GM12875 (cell line): ENCODE data around the gene ZNF234.
A peak's percentile ranks its signal among the peaks of the same experiment; 100 is the strongest.
"Not testable (repeated sequence)": the region's sequence is repeated elsewhere in the genome, so short reads cannot be mapped to it uniquely, and the experiment has no call there.

Source experiments
- H3K4me3 ChIP-seq: one replicate; pipeline ENCODE4 v1.5.1; 2011; ENCODE audit warnings: low read depth, low read length, control low read depth
- CTCF ChIP-seq: IDR thresholded peaks from 2 replicates; pipeline ENCODE4 v1.5.1; 2011; ENCODE audit warnings: low read depth, mild to moderate bottlenecking, control low read depth, inconsistent platforms, low read length, moderate library complexity, borderline replicate concordance; ENCODE audit not compliant: insufficient read depth

ZNF234 gene

DNA sequence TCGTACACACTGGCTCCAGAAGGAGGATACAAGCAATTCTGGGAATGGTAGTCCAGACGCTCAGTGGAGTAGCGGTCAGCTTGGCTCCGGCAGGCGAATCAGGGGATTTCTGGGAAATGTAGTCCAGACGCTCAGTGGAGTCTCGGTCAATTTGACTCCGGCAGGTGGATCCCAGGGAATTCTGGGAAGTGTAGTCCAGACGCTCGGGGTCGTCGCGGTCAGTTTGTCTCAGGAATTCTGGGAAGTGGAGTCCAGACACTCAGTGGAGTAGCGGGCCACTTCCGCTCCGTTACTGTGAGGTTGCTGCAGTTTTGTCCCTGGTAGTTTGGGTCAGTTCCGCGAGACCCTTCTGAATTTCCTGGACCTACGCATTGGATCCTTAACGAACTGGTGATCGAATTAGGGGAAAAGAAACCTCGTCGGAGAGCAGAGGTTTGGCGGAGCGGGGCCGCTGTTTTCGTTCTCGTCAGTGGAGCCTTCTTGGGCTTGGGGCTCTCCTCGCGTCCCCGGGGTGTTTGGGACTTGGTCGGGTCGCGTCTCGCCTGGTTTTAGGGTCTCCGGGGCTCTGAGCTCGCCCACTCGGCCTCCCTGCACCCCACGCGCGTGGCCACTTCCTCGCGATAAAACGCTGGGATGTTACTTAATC lies 28.1 kb upstream of the ZNF234 start, which contains the start of gene ZNF225:
Gene ZNF225, plus strand, starts transcription at position 262 of the 646 bp plus-strand sequence. CDS start 2,429 bp downstream, outside the sequence.
- no peak for TF ChIP-seq CTCF
- peak within 1 kb of the TSS; percentile 69 for H3K4me3 ChIP-seq

DNA sequence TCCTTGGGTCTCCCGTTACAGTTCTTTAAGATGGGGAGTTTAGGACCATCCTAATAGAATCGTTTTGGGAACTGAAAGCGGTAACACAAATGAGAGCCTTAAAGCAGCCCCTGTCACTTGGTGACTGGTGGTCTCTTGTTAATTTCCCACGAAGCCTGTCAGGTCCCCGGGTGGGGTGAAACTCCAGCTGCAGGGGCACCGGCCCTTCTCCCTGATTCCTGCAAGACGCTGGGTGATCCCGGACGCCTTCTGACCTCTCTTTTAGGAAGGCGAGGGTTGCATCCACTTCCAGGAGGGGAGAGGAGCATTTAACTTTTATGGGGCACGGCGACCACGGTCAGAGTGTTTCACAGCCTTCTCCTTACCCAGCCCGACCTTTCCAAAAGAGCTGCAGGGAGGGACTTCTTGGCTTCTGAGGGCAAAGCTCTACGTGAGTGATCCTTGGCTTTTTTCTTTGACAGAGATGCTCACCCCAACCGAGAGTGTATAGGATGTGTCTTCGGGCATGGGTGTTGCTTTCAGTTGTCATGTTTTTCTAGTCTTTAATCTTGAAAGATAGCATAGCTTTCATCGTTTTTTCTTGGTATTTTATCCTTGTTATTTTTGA lies 27.5 kb upstream of the ZNF234 start:
- peak overlapping the region; percentile 69 for H3K4me3 ChIP-seq
- TF ChIP-seq CTCF = no peak

- not testable (repeated sequence) for H3K4me3 ChIP-seq
Observed at GRCh38 chr19:44121162-44121561, 20.2 kb upstream of the ZNF234 start.

DNA sequence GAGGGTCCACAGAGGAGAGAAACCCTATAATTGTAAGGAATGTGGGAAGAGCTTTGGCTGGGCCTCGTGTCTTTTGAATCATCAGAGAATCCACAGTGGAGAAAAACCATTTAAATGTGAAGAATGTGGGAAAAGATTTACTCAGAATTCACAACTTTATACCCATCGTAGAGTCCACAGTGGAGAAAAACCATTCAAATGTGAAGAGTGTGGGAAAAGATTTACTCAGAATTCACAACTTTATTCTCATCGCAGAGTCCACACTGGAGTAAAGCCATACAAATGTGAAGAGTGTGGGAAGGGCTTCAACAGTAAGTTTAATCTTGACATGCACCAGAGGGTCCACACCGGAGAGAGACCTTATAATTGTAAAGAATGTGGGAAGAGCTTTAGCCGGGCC lies 9.4 kb upstream of the ZNF234 start:
- H3K4me3 ChIP-seq = no peak overlapping the region
- TF ChIP-seq CTCF = no peak

GRCh38 chr19:44142059-44142433 lies 692 bp downstream of the ZNF234 start:
- no peak for TF ChIP-seq CTCF
- H3K4me3 ChIP-seq = peak overlapping the region; percentile 87

- H3K4me3 ChIP-seq = no peak overlapping the region
- TF ChIP-seq CTCF = no peak
Observed at GRCh38 chr19:44149776-44150175, 8.4 kb downstream of the ZNF234 start.

- TF ChIP-seq CTCF = no peak
- no peak overlapping the region for H3K4me3 ChIP-seq
Observed at GRCh38 chr19:44151491-44151890, 10.1 kb downstream of the ZNF234 start.
